Fibroblast of villous mesenchyme (primary cell): ENCODE data around the gene MAP7. TPM values are rescaled to one million over a fixed set of nuclear protein-coding genes. Genes with fewer than 3 reads are reported as not detected.
"Not testable (repeated sequence)": the region's sequence is repeated elsewhere in the genome, so short reads cannot be mapped to it uniquely, and the experiment has no call there.

ENCODE experiments used
- DNase-seq: peaks from one replicate; pipeline ENCODE4 v3.0.0-alpha.2; 2010; ENCODE audit warnings: low read depth
- H3K4me3 ChIP-seq: 2 replicates; pipeline ENCODE4 v1.5.1; 2011; ENCODE audit warnings: low read depth, mild to moderate bottlenecking, low read length
- CTCF ChIP-seq: IDR thresholded peaks from 2 replicates; pipeline ENCODE4 v1.5.1; 2012; ENCODE audit warnings: low read depth, mild to moderate bottlenecking, low read length; ENCODE audit not compliant: insufficient read depth
- total RNA-seq: library from RNA; depleted of rRNA; stranded (reverse); fragments of >200 nt; gene quantifications from 2 replicates; pipeline ENCODE4 v1.2.3, GENCODE V29; 2012

The MAP7 gene
- total RNA-seq, 1 donor, result 1.3 TPM

- no peak overlapping the region for H3K4me3 ChIP-seq
- TF ChIP-seq CTCF, result no peak
- DNase-seq, result no peak
These were observed 167.5 kb downstream of the MAP7 start for GRCh38 chr6:136382676-136383252.

GRCh38 chr6:136378888-136379287, 171.3 kb downstream of the MAP7 start:
- H3K4me3 ChIP-seq, result no peak overlapping the region
- peak; percentile 15 for TF ChIP-seq CTCF
- no peak for DNase-seq

GRCh38 chr6:136375836-136376235, 174.4 kb downstream of the MAP7 start:
- H3K4me3 ChIP-seq, result not testable (repeated sequence)

GRCh38 chr6:136371959-136372358, 178.3 kb downstream of the MAP7 start:
- no peak for TF ChIP-seq CTCF
- no peak overlapping the region for H3K4me3 ChIP-seq
- DNase-seq, result no peak

More at GRCh38 chr6:136375836-136376235, 174.4 kb downstream of the MAP7 start:
- DNase-seq, result not testable (repeated sequence)

GRCh38 chr6:136370988-136371728, 179.1 kb downstream of the MAP7 start:
- H3K4me3 ChIP-seq, result no peak overlapping the region
- no peak for DNase-seq
- TF ChIP-seq CTCF, result no peak

GRCh38 chr6:136365776-136366354, 184.4 kb downstream of the MAP7 start:
- TF ChIP-seq CTCF, result no peak
- no peak for DNase-seq
- H3K4me3 ChIP-seq, result no peak overlapping the region
